K562 (cell line): ENCODE data around the gene ST6GALNAC2. TPM values are rescaled to one million over a fixed set of nuclear protein-coding genes. Genes with fewer than 3 reads are reported as not detected.
A peak's percentile ranks its signal among the peaks of the same experiment; 100 is the strongest.

Experiments used
- ATAC-seq: fragments of 200-7000 bp; cut with Tn5 transposase; 3 replicates; pipeline ENCODE4 v1.9.1; 2020; ENCODE audit warnings: moderate library complexity
- BruUV-seq: library from RNA; stranded (reverse); fragments of 400-500 nt; replicated peaks from 2 replicates; lab custom pipeline; 2021; lab: Mats Ljungman, UMichigan
- CTCF ChIA-PET: fragments of 300-600 bp; formaldehyde crosslinking; extraction: SDS; loops from one replicate; lab custom pipeline; 2021; ENCODE audit warnings: low intra/inter-chr PET ratio; lab: Yijun Ruan, JAX
- POLR2A ChIA-PET: fragments of 300-600, 350-650 bp; sonication (Branson Sonifier 250); formaldehyde crosslinking; extraction: SDS; loops from one replicate; lab custom pipeline; 2021; ENCODE audit warnings: antibody characterized with exemption, inconsistent platforms; lab: Yijun Ruan, JAX
- DNase-seq, 4 experiments: peaks; one replicate each; pipeline versions ENCODE4 v3.0.0 to v3.0.0-alpha.2; 2011 to 2018; ENCODE audit warnings: low spot score in 3 of 4, mixed read lengths in 3 of 4; ENCODE audit errors: extremely low read depth in 1 of 4
- FAIRE-seq: peaks from 2 replicates; lab custom pipeline; 2011; peaks lifted over from hg19 to GRCh38; lab: Jason Lieb, UNC
- H2AFZ ChIP-seq: 2 replicates; pipeline ENCODE4 v1.6.0; 2011; ENCODE audit warnings: low read depth, low read length, control low read depth, inconsistent platforms
- H3K27ac ChIP-seq: fragments of 200-600 bp; 3 replicates; pipeline ENCODE4 v1.8.0; 2011; ENCODE audit warnings: low read depth, mild to moderate bottlenecking, control low read depth, inconsistent platforms, low read length, moderate library complexity, mixed read lengths; ENCODE audit errors: extremely low read depth
- H3K27me3 ChIP-seq, 2 experiments: fragments of 300-600 bp in 1 of 2; 2 replicates in 1 of 2; 3 replicates in 1 of 2; pipeline versions ENCODE4 v1.6.0 to v1.8.0; 2011; ENCODE audit warnings: inconsistent platforms in 2 of 2, low read length in 2 of 2, mild to moderate bottlenecking in 1 of 2, mixed read lengths in 1 of 2, moderate library complexity in 1 of 2; ENCODE audit not compliant: control insufficient read depth in 2 of 2, insufficient read depth in 2 of 2
- H3K36me3 ChIP-seq: fragments of 300-600 bp; 3 replicates; pipeline ENCODE4 v1.8.0; 2011; ENCODE audit warnings: mild to moderate bottlenecking, low read length, inconsistent platforms; ENCODE audit not compliant: control insufficient read depth, insufficient read depth
- H3K4me1 ChIP-seq, 2 experiments: fragments of 200-600 bp in 1 of 2; replicated peaks in 1 of 2; 2 replicates in 1 of 2; 3 replicates in 1 of 2; pipeline versions ENCODE4 v1.5.1 to v1.8.0; 2011; ENCODE audit warnings: inconsistent platforms in 2 of 2, low read length in 2 of 2, mild to moderate bottlenecking in 1 of 2, mixed read lengths in 1 of 2, moderate library complexity in 1 of 2; ENCODE audit not compliant: control insufficient read depth in 2 of 2, insufficient read depth in 2 of 2
- H3K4me2 ChIP-seq: 2 replicates; pipeline ENCODE4 v1.6.1; 2011; ENCODE audit warnings: low read length, control low read depth, inconsistent platforms, mixed read lengths; ENCODE audit not compliant: insufficient read depth
- H3K4me3 ChIP-seq: fragments of 200-600 bp; sonication (generic), shearing (Covaris generic); 2 replicates; pipeline ENCODE4 v1.5.1; 2016; ENCODE audit warnings: control low read depth, inconsistent platforms
- H3K79me2 ChIP-seq: fragments of 200-600 bp; 3 replicates; pipeline ENCODE4 v1.8.0; 2011; ENCODE audit warnings: low read length, inconsistent platforms; ENCODE audit not compliant: control insufficient read depth, insufficient read depth
- H3K9ac ChIP-seq, 2 experiments: 2 replicates each; pipeline versions ENCODE4 v1.6.0 to v1.6.1; 2011; ENCODE audit warnings: low read depth in 2 of 2, low read length in 2 of 2, control low read depth in 1 of 2, inconsistent platforms in 1 of 2, mild to moderate bottlenecking in 1 of 2, mixed read lengths in 1 of 2; ENCODE audit not compliant: insufficient read depth in 1 of 2
- H3K9me1 ChIP-seq: one replicate; pipeline ENCODE4 v1.6.0; 2011; ENCODE audit warnings: inconsistent platforms, mild to moderate bottlenecking, low read length, moderate library complexity; ENCODE audit not compliant: control insufficient read depth, insufficient read depth
- H3K9me3 ChIP-seq: replicated peaks from 2 replicates; pipeline ENCODE4 v1.5.1; 2011; ENCODE audit warnings: low read depth, low read length, inconsistent platforms; ENCODE audit not compliant: control insufficient read depth, insufficient read depth
- H4K20me1 ChIP-seq: replicated peaks from 2 replicates; pipeline ENCODE4 v1.6.1; 2011; ENCODE audit warnings: low read length, inconsistent platforms, mixed read lengths; ENCODE audit not compliant: control insufficient read depth, insufficient read depth
- CREB3 ChIP-seq: fragments of 450-650 bp; conservative IDR thresholded peaks from 2 replicates; pipeline ENCODE4 v1.6.1; 2016; ENCODE audit warnings: missing genetic modification characterization, low read depth, mild to moderate bottlenecking, missing compliant biosample characterization, moderate library complexity
- FOSL1 ChIP-seq: fragments of 200-800 bp; sonication (Bioruptor generic); conservative IDR thresholded peaks from 2 replicates; pipeline ENCODE4 v1.6.1; 2016; ENCODE audit warnings: missing genetic modification characterization, missing compliant biosample characterization
- GABPA ChIP-seq: fragments of 200-800 bp; sonication (Bioruptor generic); conservative IDR thresholded peaks from 2 replicates; pipeline ENCODE4 v1.6.1; 2016; ENCODE audit warnings: low read depth, missing genetic modification characterization, missing compliant biosample characterization
- NCOA1 ChIP-seq: fragments of 450-650 bp; IDR thresholded peaks from 2 replicates; pipeline ENCODE4 v1.6.1; 2016; ENCODE audit warnings: low read depth
- RFX7 ChIP-seq: fragments of 250-450 bp; sonication (Bioruptor Pico); IDR thresholded peaks from 2 replicates; pipeline ENCODE4 v1.5.1; 2021; ENCODE audit warnings: mild to moderate bottlenecking
- ZNF212 ChIP-seq: fragments of 450-650 bp; formaldehyde crosslinking; IDR thresholded peaks from 2 replicates; pipeline ENCODE4 v1.4.0; 2020; ENCODE audit warnings: mild to moderate bottlenecking
- WGBS: fragments of 100-300 bp; shearing (Covaris generic); methylation state at CpG from one replicate; pipeline ENCODE4 v1.1.6; 2016; ENCODE audit warnings: low coverage, mixed read lengths; ENCODE audit not compliant: insufficient coverage; ENCODE audit errors: missing lambda C conversion rate; 5-methylcytosine and 5-hydroxymethylcytosine counted together
- in situ Hi-C: fragments of 300-500 bp; cut with MboI; formaldehyde crosslinking; loops from 4 replicates; pipeline ENCODE4 v1.15.0; 2018; ENCODE audit warnings: inconsistent platforms, mixed read lengths
- intact Hi-C: fragments of 100-400 bp; cut with micrococcal nuclease; formaldehyde crosslinking; loops from 2 replicates; pipeline ENCODE4 v1.14.2; 2022
- polyA plus RNA-seq, 8 experiments: library from polyadenylated mRNA; depleted of rRNA in 4 of 8; stranded (reverse) in 5 of 8; unstranded in 3 of 8; fragments of >200 nt; fragmentation: Nextera tagmentation in 2 of 8; fragmentation: Illumina TruSeq in 1 of 8; extraction: Ambion mirVana in 2 of 8; extraction: Trizol in 1 of 8; gene quantifications; 2 replicates each; pipeline versions ENCODE4 v1.2.1 to v1.2.3, GENCODE V29; 2011 to 2014; ENCODE audit warnings: inconsistent platforms in 1 of 8, missing spikeins in 1 of 8
- total RNA-seq, 7 experiments: library from RNA; depleted of rRNA in 6 of 7; stranded (reverse); fragments of >200 nt in 6 of 7; fragmentation: Illumina TruSeq in 2 of 7; extraction: Trizol in 2 of 7; gene quantifications; 2 replicates each; pipeline versions ENCODE4 v1.2.1 to v1.2.3, GENCODE V29; 2011 to 2021; ENCODE audit warnings: low replicate concordance in 1 of 7

The ST6GALNAC2 gene
- total and polyA plus RNA-seq, 9 of the 15 experiments (the other 6 are each of a cell fraction or from before 2014, with no cell fraction given) = 0.18 TPM; not detected in 8

DNA sequence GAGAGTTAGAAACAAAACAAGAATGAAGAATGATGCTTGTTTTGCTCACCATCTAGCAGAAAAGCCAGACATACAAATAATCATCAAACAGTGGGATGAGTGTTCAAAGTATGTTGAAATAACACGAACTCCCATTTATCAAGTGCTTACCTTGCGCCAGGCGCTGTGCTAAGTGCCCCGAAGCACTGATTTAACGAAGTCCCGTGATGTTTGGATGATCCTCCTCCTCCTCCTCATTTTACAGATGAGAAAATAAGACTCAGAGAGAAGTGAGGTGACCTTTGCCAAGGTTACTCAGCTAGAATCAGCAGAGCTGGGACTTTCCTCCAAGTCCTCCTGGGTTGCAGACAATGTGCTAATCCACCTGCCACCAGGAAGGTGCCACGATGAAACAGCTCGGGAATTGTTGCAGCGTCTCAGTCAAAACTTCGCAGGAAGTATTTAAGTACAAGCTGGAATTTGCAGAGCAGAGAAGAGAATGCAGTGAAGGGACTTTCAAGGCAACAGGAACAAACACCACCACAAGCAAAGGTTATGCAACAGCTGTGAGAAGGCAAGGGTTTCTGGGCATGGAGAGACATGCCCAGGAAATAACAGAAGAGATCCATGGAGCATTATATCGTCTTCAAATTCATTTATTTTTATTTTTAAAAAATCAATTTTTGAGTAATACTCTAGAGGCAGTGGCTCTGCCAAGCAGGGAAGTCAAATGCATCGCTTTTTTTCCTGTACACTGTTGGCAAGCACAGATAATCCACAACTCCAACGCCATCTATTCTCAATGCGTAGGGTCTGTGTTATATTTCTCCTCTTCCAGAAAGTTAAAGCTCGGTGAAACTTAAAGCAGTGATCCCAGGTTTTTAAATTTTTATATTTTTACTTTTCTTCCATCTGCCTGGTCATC lies 34.7 kb downstream of the ST6GALNAC2 start:
- 64% methylated on average over 15 of the region's 15 CpGs for WGBS
- in situ Hi-C loops (no loop called here), intact Hi-C loops (no loop called here)
- no peak for ATAC-seq
- Histone ChIP-seq H3K4me3 (no peak overlapping the region), H3K9me1 (no peaks in the 10 kb centered on the region), H3K4me1 (peaks cover 3 to 15% of the 10 kb centered on the region in 2 experiments), H3K9ac (peak overlapping the region in 1 of 2 experiments; percentile 4; a peak in 1 of 4 replicates), H4K20me1 (no peaks in the 10 kb centered on the region), H3K27ac (no peak overlapping the region), H3K27me3 (no peaks in the 10 kb centered on the region), H2AFZ (no peak overlapping the region), H3K36me3 (no peaks in the 10 kb centered on the region), H3K4me2 (no peak overlapping the region), H3K79me2 (no peaks in the 10 kb centered on the region), H3K9me3 (no peaks in the 10 kb centered on the region)
- POLR2A ChIA-PET = interaction anchor here (1.0 to 1.5 kb wide), 4 partner anchors 22 to 73 kb away, joined by 3 to 7 read pairs (median 3); no protein-coding TSS in a partner anchor
- no peak for TF ChIP-seq GABPA (tag)
- TF ChIP-seq ZNF212 (CRISPR knock-in tag) = no peak
- TF ChIP-seq FOSL1 = no peak
- TF ChIP-seq RFX7 = no peak
- TF ChIP-seq NCOA1 = no peak
- TF ChIP-seq CREB3 = no peak
- no peak for FAIRE-seq
- BruUV-seq = no TSS peak
- no peak for DNase-seq
- CTCF ChIA-PET = interaction anchor here (1.3 kb wide), 1 partner anchor 26 kb away, joined by 3 read pairs; no protein-coding TSS in a partner anchor
